Hepatocyte (in vitro differentiated cells): Measurements from ENCODE around the gene DSTN.

Experiments used
- CTCF ChIP-seq: fragments of 200-600 bp; sonication (generic); IDR thresholded peaks from 2 replicates; pipeline ENCODE4 v1.5.1; 2016; ENCODE audit warnings: antibody characterized with exemption, mild to moderate bottlenecking; ENCODE audit not compliant: poor library complexity
- EZH2 ChIP-seq: fragments of 200-600 bp; sonication (generic); IDR thresholded peaks from 2 replicates; pipeline ENCODE4 v1.6.1; 2016; ENCODE audit warnings: antibody characterized with exemption, mild to moderate bottlenecking, borderline replicate concordance

- TF ChIP-seq CTCF (no peak), EZH2 (no peak)
These were observed 49.3 kb upstream of the DSTN start for GRCh38 chr20:17520583-17520982.
